ENCODE measurements around the gene CAMK2B. TPM values are rescaled to one million over a fixed set of nuclear protein-coding genes. Genes with fewer than 3 reads are reported as not detected.

Gene CAMK2B
- total RNA-seq, 1 donor from 2014 or later: 0.09 TPM

- Histone ChIP-seq H3F3A (ENCODE audit: low read depth) (no peaks in the 10 kb centered on the region), H3K27ac (no peak overlapping the region), H3K79me2 (ENCODE audit: low read depth) (no peaks in the 10 kb centered on the region), H3K4me1 (no peaks in the 10 kb centered on the region), H3K27me3 (peaks cover 13% of the 10 kb centered on the region), H4K20me1 (ENCODE audit: low read depth) (no peaks in the 10 kb centered on the region), H3K9me3 (ENCODE audit: low read depth) (no peaks in the 10 kb centered on the region), H3K9ac (no peak overlapping the region), H2AFZ (replicated peaks) (no peak overlapping the region), H3K4me3 (no peak overlapping the region), H3K4me2 (no peak overlapping the region), H3K36me3 (no peaks in the 10 kb centered on the region)
- H3K27ac Mint-ChIP-seq: no peak overlapping the region
- DNase-seq (ENCODE audit: low spot score): no peak
- H3K9me3 Mint-ChIP-seq: no peaks in the 10 kb centered on the region
- peaks cover 5% of the 10 kb centered on the region for H3K27me3 Mint-ChIP-seq (ENCODE audit: insufficient read depth, low read depth)
- peaks cover 8% of the 10 kb centered on the region for H3K4me1 Mint-ChIP-seq
- H3K4me3 Mint-ChIP-seq: no peak overlapping the region
- H3K36me3 Mint-ChIP-seq: no peaks in the 10 kb centered on the region
- TF ChIP-seq EZH2phosphoT487 (IDR thresholded peaks at IDR 0.05): no peak
- no peak for TF ChIP-seq EZH2 (IDR thresholded peaks at IDR 0.05)
- TF ChIP-seq CTCF (IDR thresholded peaks at IDR 0.05): no peak
Observed at GRCh38 chr7:44194069-44194468, 131.3 kb downstream of the CAMK2B start.

- Histone ChIP-seq H3K9me3 (ENCODE audit: low read depth) (no peaks in the 10 kb centered on the region), H3F3A (ENCODE audit: low read depth) (no peaks in the 10 kb centered on the region), H3K9ac (no peak overlapping the region), H3K79me2 (ENCODE audit: low read depth) (no peaks in the 10 kb centered on the region), H3K4me3 (no peak overlapping the region), H3K27me3 (peaks cover 13% of the 10 kb centered on the region), H3K4me2 (no peak overlapping the region), H3K27ac (no peak overlapping the region), H2AFZ (replicated peaks) (no peak overlapping the region), H3K36me3 (no peaks in the 10 kb centered on the region), H4K20me1 (ENCODE audit: low read depth) (no peaks in the 10 kb centered on the region), H3K4me1 (no peaks in the 10 kb centered on the region)
- Mint-ChIP-seq H3K27me3 (ENCODE audit: insufficient read depth, low read depth) (peaks cover 5% of the 10 kb centered on the region), H3K4me1 (peaks cover 13% of the 10 kb centered on the region), H3K4me3 (no peak overlapping the region), H3K27ac (no peak overlapping the region), H3K36me3 (no peaks in the 10 kb centered on the region), H3K9me3 (no peaks in the 10 kb centered on the region)
- no peak for DNase-seq (ENCODE audit: low spot score)
- no peak for TF ChIP-seq EZH2phosphoT487 (IDR thresholded peaks at IDR 0.05)
- no peak for TF ChIP-seq EZH2 (IDR thresholded peaks at IDR 0.05)
- TF ChIP-seq CTCF (IDR thresholded peaks at IDR 0.05): no peak
Observed at GRCh38 chr7:44193011-44193802, 132.2 kb downstream of the CAMK2B start.

GRCh38 chr7:44191171-44191570 is 134.2 kb downstream of the CAMK2B start:
- TF ChIP-seq EZH2 (IDR thresholded peaks at IDR 0.05): no peak
- TF ChIP-seq EZH2phosphoT487 (IDR thresholded peaks at IDR 0.05): no peak
- TF ChIP-seq CTCF (IDR thresholded peaks at IDR 0.05): no peak
- H3K9me3 ChIP-seq (ENCODE audit: low read depth): no peaks in the 10 kb centered on the region
- Mint-ChIP-seq H3K4me1 (peaks cover 19% of the 10 kb centered on the region), H3K27ac (no peak overlapping the region), H3K36me3 (no peaks in the 10 kb centered on the region), H3K9me3 (no peaks in the 10 kb centered on the region), H3K27me3 (ENCODE audit: insufficient read depth, low read depth) (peaks cover 5% of the 10 kb centered on the region), H3K4me3 (no peak overlapping the region)
- H2AFZ ChIP-seq (replicated peaks): no peak overlapping the region
- no peak overlapping the region for H3K27ac ChIP-seq
- no peak overlapping the region for H3K4me2 ChIP-seq
- DNase-seq (ENCODE audit: low spot score): no peak
- H3K36me3 ChIP-seq: no peaks in the 10 kb centered on the region
- H4K20me1 ChIP-seq (ENCODE audit: low read depth): no peaks in the 10 kb centered on the region
- H3K4me1 ChIP-seq: no peaks in the 10 kb centered on the region
- H3K27me3 ChIP-seq: no peaks in the 10 kb centered on the region
- H3K4me3 ChIP-seq: no peak overlapping the region
- no peaks in the 10 kb centered on the region for H3K79me2 ChIP-seq (ENCODE audit: low read depth)
- H3F3A ChIP-seq (ENCODE audit: low read depth): no peaks in the 10 kb centered on the region
- H3K9ac ChIP-seq: no peak overlapping the region
